Measurements from ENCODE around the gene FAM89B. TPM values are rescaled to one million over a fixed set of nuclear protein-coding genes. Genes with fewer than 3 reads are reported as not detected.

FAM89B gene
- total and polyA plus RNA-seq, 2 donors (not counting 1 experiment from before 2014, with no cell fraction given): 30.4 to 50.2 TPM

GRCh38 chr11:65585396-65586246 lies 13.3 kb downstream of the FAM89B start:
- Mint-ChIP-seq H3K27me3 (no peaks in the 10 kb centered on the region), H3K4me1 (peaks cover 40% of the 10 kb centered on the region), H3K4me3 (no peak overlapping the region), H3K27ac (peak overlapping the region; percentile 93), H3K9me3 (ENCODE audit: insufficient read depth) (no peaks in the 10 kb centered on the region)
- ChIA-PET POLR2A (interaction anchor here (0.6 to 4.9 kb wide), 5 partner anchors 9 to 1842 kb away, joined by 3 to 45 read pairs (median 4); partner anchors contain the start of gene EHBP1L1), CTCF (interaction anchor here (0.5 to 9.7 kb wide), 4 partner anchors 8 to 219 kb away, joined by 3 to 144 read pairs (median 50); partner anchors contain the start of gene EHBP1L1)
- H3K79me2 ChIP-seq (ENCODE audit: control insufficient read depth, insufficient read depth, low read length): no peaks in the 10 kb centered on the region
- H3K4me1 ChIP-seq (ENCODE audit: control insufficient read depth in 2 of 2, insufficient read depth in 2 of 2, low read length in 2 of 2): peaks cover 27 to 41% of the 10 kb centered on the region in 2 donors
- no peak overlapping the region for H2AFZ ChIP-seq (ENCODE audit: insufficient read depth, low read depth, low read length, poor library complexity, severe bottlenecking)
- no peaks in the 10 kb centered on the region for H3K9me3 ChIP-seq (ENCODE audit: control extremely low read depth in 1 of 3, control insufficient read depth in 2 of 3, insufficient read depth in 1 of 3, low read length in 2 of 3)
- H3K27me3 ChIP-seq (replicated peaks in 1 of 4; ENCODE audit: control extremely low read depth in 1 of 4, control insufficient read depth in 3 of 4, insufficient read depth in 4 of 4, low read length in 3 of 4): no peaks in the 10 kb centered on the region
- ATAC-seq (ENCODE audit: low read depth): no peak
- no peak overlapping the region for H3K4me2 ChIP-seq (replicated peaks; ENCODE audit: low read depth, low read length, poor library complexity, severe bottlenecking)
- peaks cover 14% of the 10 kb centered on the region for H4K20me1 ChIP-seq (ENCODE audit: control insufficient read depth, insufficient read depth, low read length, poor library complexity, severe bottlenecking)
- H3K27ac ChIP-seq (ENCODE audit: low read length in 2 of 2): no peak overlapping the region
- H3K36me3 ChIP-seq (replicated peaks in 1 of 2; ENCODE audit: control extremely low read depth in 1 of 2, control insufficient read depth in 1 of 2, extremely low read depth in 1 of 2, insufficient read depth in 2 of 2, low read length in 1 of 2): peaks cover 1 to 51% of the 10 kb centered on the region in 2 experiments
- H3K9ac ChIP-seq (ENCODE audit: low read length): no peak overlapping the region
- TF ChIP-seq, protein P1, sequence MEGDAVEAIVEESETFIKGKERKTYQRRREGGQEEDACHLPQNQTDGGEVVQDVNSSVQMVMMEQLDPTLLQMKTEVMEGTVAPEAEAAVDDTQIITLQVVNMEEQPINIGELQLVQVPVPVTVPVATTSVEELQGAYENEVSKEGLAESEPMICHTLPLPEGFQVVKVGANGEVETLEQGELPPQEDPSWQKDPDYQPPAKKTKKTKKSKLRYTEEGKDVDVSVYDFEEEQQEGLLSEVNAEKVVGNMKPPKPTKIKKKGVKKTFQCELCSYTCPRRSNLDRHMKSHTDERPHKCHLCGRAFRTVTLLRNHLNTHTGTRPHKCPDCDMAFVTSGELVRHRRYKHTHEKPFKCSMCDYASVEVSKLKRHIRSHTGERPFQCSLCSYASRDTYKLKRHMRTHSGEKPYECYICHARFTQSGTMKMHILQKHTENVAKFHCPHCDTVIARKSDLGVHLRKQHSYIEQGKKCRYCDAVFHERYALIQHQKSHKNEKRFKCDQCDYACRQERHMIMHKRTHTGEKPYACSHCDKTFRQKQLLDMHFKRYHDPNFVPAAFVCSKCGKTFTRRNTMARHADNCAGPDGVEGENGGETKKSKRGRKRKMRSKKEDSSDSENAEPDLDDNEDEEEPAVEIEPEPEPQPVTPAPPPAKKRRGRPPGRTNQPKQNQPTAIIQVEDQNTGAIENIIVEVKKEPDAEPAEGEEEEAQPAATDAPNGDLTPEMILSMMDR (IDR thresholded peaks at IDR 0.05): no peak
- TF ChIP-seq EZH2 (IDR thresholded peaks at IDR 0.05; ENCODE audit: borderline replicate concordance, insufficient read depth, low read depth, low read length, poor library complexity, severe bottlenecking): no peak
- intact Hi-C loops (cut with micrococcal nuclease): no loop called here
- 97% methylated on average over 41 of the region's 51 CpGs for WGBS (ENCODE audit: insufficient coverage)
- no peak for DNase-seq
- H3K4me3 ChIP-seq (ENCODE audit: control extremely low read depth in 1 of 5, extremely low read depth in 1 of 5, insufficient read depth in 1 of 5, low read depth in 2 of 5, low read length in 4 of 5): no peak overlapping the region

DNA sequence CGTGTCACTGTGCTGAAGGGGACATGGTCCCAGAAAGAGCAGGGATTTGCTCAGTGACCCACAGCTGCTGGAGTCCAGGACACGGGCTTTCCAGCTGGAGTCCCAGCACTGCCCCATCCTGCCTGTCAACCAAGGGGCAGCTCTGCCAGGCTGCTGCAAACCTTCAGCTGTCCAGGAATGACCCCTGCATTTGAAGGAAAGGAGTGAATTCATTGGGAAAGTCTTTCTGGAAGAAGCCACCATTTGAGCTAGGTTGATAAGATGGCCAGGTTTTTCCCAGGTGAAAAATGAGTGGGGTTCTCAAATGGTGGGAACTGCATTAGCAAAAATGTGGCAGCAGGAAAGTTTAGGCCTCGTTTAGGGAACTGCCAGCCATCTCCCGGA lies 13.9 kb downstream of the FAM89B start:
- DNase-seq (no peak), ATAC-seq (ENCODE audit: low read depth) (no peak)
- Histone ChIP-seq H4K20me1 (ENCODE audit: control insufficient read depth, insufficient read depth, low read length, poor library complexity, severe bottlenecking) (peaks cover 14% of the 10 kb centered on the region), H3K27ac (ENCODE audit: low read length in 2 of 2) (peak overlapping the region in 1 of 2 donors; percentile 40), H3K27me3 (replicated peaks in 1 of 4; ENCODE audit: control extremely low read depth in 1 of 4, control insufficient read depth in 3 of 4, insufficient read depth in 4 of 4, low read length in 3 of 4) (no peaks in the 10 kb centered on the region), H2AFZ (ENCODE audit: insufficient read depth, low read depth, low read length, poor library complexity, severe bottlenecking) (no peak overlapping the region), H3K9ac (ENCODE audit: low read length) (no peak overlapping the region), H3K79me2 (ENCODE audit: control insufficient read depth, insufficient read depth, low read length) (no peaks in the 10 kb centered on the region), H3K4me1 (ENCODE audit: control insufficient read depth in 2 of 2, insufficient read depth in 2 of 2, low read length in 2 of 2) (peaks cover 27 to 41% of the 10 kb centered on the region in 2 donors), H3K9me3 (ENCODE audit: control extremely low read depth in 1 of 3, control insufficient read depth in 2 of 3, insufficient read depth in 1 of 3, low read length in 2 of 3) (no peaks in the 10 kb centered on the region), H3K4me2 (replicated peaks; ENCODE audit: low read depth, low read length, poor library complexity, severe bottlenecking) (no peak overlapping the region), H3K36me3 (replicated peaks in 1 of 2; ENCODE audit: control extremely low read depth in 1 of 2, control insufficient read depth in 1 of 2, extremely low read depth in 1 of 2, insufficient read depth in 2 of 2, low read length in 1 of 2) (peaks cover 1 to 49% of the 10 kb centered on the region in 2 experiments), H3K4me3 (ENCODE audit: control extremely low read depth in 1 of 5, extremely low read depth in 1 of 5, insufficient read depth in 1 of 5, low read depth in 2 of 5, low read length in 4 of 5) (no peak overlapping the region)
- Mint-ChIP-seq H3K4me1 (peaks cover 40% of the 10 kb centered on the region), H3K9me3 (ENCODE audit: insufficient read depth) (no peaks in the 10 kb centered on the region), H3K27ac (peak overlapping the region; percentile 93), H3K27me3 (no peaks in the 10 kb centered on the region), H3K4me3 (peak overlapping the region; percentile 10)
- TF ChIP-seq EZH2 (IDR thresholded peaks at IDR 0.05; ENCODE audit: borderline replicate concordance, insufficient read depth, low read depth, low read length, poor library complexity, severe bottlenecking): no peak
- TF ChIP-seq, protein P1 (IDR thresholded peaks at IDR 0.05): no peak
- ChIA-PET CTCF (interaction anchor here (3.3 to 9.7 kb wide), 3 partner anchors 9 to 43 kb away, joined by 20 to 144 read pairs (median 97); partner anchors contain the start of gene EHBP1L1), POLR2A (interaction anchor here (0.6 to 4.9 kb wide), 3 partner anchors 10 to 125 kb away, joined by 3 to 45 read pairs (median 5); partner anchors contain the start of gene EHBP1L1)
- intact Hi-C loops (cut with micrococcal nuclease): no loop called here
- 79% methylated on average over 4 of the region's 4 CpGs for WGBS (ENCODE audit: insufficient coverage)
